HUES6 (cell line): Measurements from ENCODE around the gene HYKK.

ENCODE experiments used
- H3K27ac ChIP-seq: 2 replicates; pipeline ENCODE4 v1.7.0; 2013; ENCODE audit warnings: low read depth, mild to moderate bottlenecking, low read length, inconsistent platforms
- H3K27me3 ChIP-seq: 2 replicates; pipeline ENCODE4 v1.6.1; 2013; ENCODE audit warnings: low read length; ENCODE audit not compliant: control insufficient read depth, insufficient read depth
- H3K36me3 ChIP-seq: 2 replicates; pipeline ENCODE4 v1.6.1; 2013; ENCODE audit warnings: low read length; ENCODE audit not compliant: control insufficient read depth, insufficient read depth
- H3K4me1 ChIP-seq: 2 replicates; pipeline ENCODE4 v1.6.1; 2013; ENCODE audit warnings: low read length; ENCODE audit not compliant: control insufficient read depth, insufficient read depth
- H3K4me3 ChIP-seq: 2 replicates; pipeline ENCODE4 v1.5.1; 2013; ENCODE audit warnings: low read depth, low read length
- H3K9ac ChIP-seq: one replicate; pipeline ENCODE4 v1.6.1; 2013; ENCODE audit warnings: mild to moderate bottlenecking, low read length
- H3K9me3 ChIP-seq: 2 replicates; pipeline ENCODE4 v1.6.1; 2013; ENCODE audit warnings: low read depth, low read length; ENCODE audit not compliant: control insufficient read depth, insufficient read depth

The HYKK gene

GRCh38 chr15:78564743-78565096 lies 57.3 kb downstream of the HYKK start:
- H3K27ac ChIP-seq, result no peak overlapping the region
- no peak overlapping the region for H3K9ac ChIP-seq
- H3K9me3 ChIP-seq, result no peaks in the 10 kb centered on the region
- peaks cover 7% of the 10 kb centered on the region for H3K4me1 ChIP-seq
- no peaks in the 10 kb centered on the region for H3K36me3 ChIP-seq
- peak overlapping the region; percentile 40 for H3K4me3 ChIP-seq
- H3K27me3 ChIP-seq, result no peaks in the 10 kb centered on the region

- Histone ChIP-seq H3K9me3 (no peaks in the 10 kb centered on the region), H3K27ac (no peak within 1 kb of the TSS), H3K27me3 (no peaks in the 10 kb centered on the region), H3K4me3 (peak within 1 kb of the TSS; percentile 94), H3K4me1 (peaks cover 7% of the 10 kb centered on the region), H3K9ac (peak within 1 kb of the TSS; percentile 83), H3K36me3 (no peaks in the 10 kb centered on the region)
These were observed 57.9 kb downstream of the HYKK start, which contains the start of gene CHRNA5 for GRCh38 chr15:78565097-78565950. CHRNA5 (plus strand) TSS chr15:78565520; CDS start chr15:78565720, 200 bp downstream.

GRCh38 chr15:78565951-78566774 lies 58.8 kb downstream of the HYKK start:
- H3K4me1 ChIP-seq, result peaks cover 7% of the 10 kb centered on the region
- H3K4me3 ChIP-seq, result peak overlapping the region; percentile 94
- H3K27me3 ChIP-seq, result no peaks in the 10 kb centered on the region
- no peaks in the 10 kb centered on the region for H3K36me3 ChIP-seq
- no peaks in the 10 kb centered on the region for H3K9me3 ChIP-seq
- H3K27ac ChIP-seq, result no peak overlapping the region
- peak overlapping the region; percentile 83 for H3K9ac ChIP-seq

GRCh38 chr15:78567531-78567930 lies 60.2 kb downstream of the HYKK start:
- H3K9ac ChIP-seq, result no peak overlapping the region
- no peak overlapping the region for H3K27ac ChIP-seq
- H3K36me3 ChIP-seq, result no peaks in the 10 kb centered on the region
- no peak overlapping the region for H3K4me3 ChIP-seq
- no peaks in the 10 kb centered on the region for H3K27me3 ChIP-seq
- peaks cover 7% of the 10 kb centered on the region for H3K4me1 ChIP-seq
- no peaks in the 10 kb centered on the region for H3K9me3 ChIP-seq

GRCh38 chr15:78570710-78571109 lies 63.3 kb downstream of the HYKK start:
- H3K4me3 ChIP-seq, result no peak overlapping the region
- H3K27me3 ChIP-seq, result no peaks in the 10 kb centered on the region
- H3K9ac ChIP-seq, result no peak overlapping the region
- H3K9me3 ChIP-seq, result no peaks in the 10 kb centered on the region
- no peak overlapping the region for H3K27ac ChIP-seq
- H3K36me3 ChIP-seq, result no peaks in the 10 kb centered on the region
- no peaks in the 10 kb centered on the region for H3K4me1 ChIP-seq

- no peaks in the 10 kb centered on the region for H3K4me1 ChIP-seq
- H3K4me3 ChIP-seq, result no peak overlapping the region
- no peaks in the 10 kb centered on the region for H3K36me3 ChIP-seq
- H3K9me3 ChIP-seq, result no peaks in the 10 kb centered on the region
- no peak overlapping the region for H3K27ac ChIP-seq
- H3K9ac ChIP-seq, result no peak overlapping the region
- H3K27me3 ChIP-seq, result no peaks in the 10 kb centered on the region
These were observed 64.0 kb downstream of the HYKK start for GRCh38 chr15:78571382-78571781.

- H3K9me3 ChIP-seq, result no peaks in the 10 kb centered on the region
These were observed 66.0 kb downstream of the HYKK start for GRCh38 chr15:78573416-78573815.

GRCh38 chr15:78574944-78575343 lies 67.6 kb downstream of the HYKK start:
- Histone ChIP-seq H3K36me3 (no peaks in the 10 kb centered on the region), H3K4me3 (no peak overlapping the region), H3K9me3 (no peaks in the 10 kb centered on the region), H3K4me1 (no peaks in the 10 kb centered on the region), H3K27ac (no peak overlapping the region), H3K9ac (no peak overlapping the region), H3K27me3 (no peaks in the 10 kb centered on the region)

More at GRCh38 chr15:78573416-78573815, 66.0 kb downstream of the HYKK start:
- H3K4me1 ChIP-seq, result no peaks in the 10 kb centered on the region
- H3K4me3 ChIP-seq, result no peak overlapping the region
- no peaks in the 10 kb centered on the region for H3K36me3 ChIP-seq
- H3K9ac ChIP-seq, result no peak overlapping the region
- no peak overlapping the region for H3K27ac ChIP-seq
- no peaks in the 10 kb centered on the region for H3K27me3 ChIP-seq
